HepG2 (cell line): ENCODE results near the gene RPUSD2. TPM values are rescaled to one million over a fixed set of nuclear protein-coding genes. Genes with fewer than 3 reads are reported as not detected.

Source experiments
- CAMTA2 ChIP-seq: sonication (generic); formaldehyde crosslinking; IDR thresholded peaks from 2 replicates; pipeline ENCODE4 v1.4.0; 2020; ENCODE audit warnings: mild to moderate bottlenecking, missing genetic modification reagents, borderline replicate concordance
- GABPB1 ChIP-seq: IDR thresholded peaks from 2 replicates; pipeline ENCODE4 v1.6.1; 2016; ENCODE audit warnings: mild to moderate bottlenecking, missing genetic modification reagents, moderate library complexity, missing compliant biosample characterization
- GATAD1 ChIP-seq: IDR thresholded peaks from 2 replicates; pipeline ENCODE4 v1.6.1; 2016; ENCODE audit warnings: missing genetic modification reagents, missing compliant biosample characterization
- NR3C1 ChIP-seq: sonication (generic); formaldehyde crosslinking; IDR thresholded peaks from 2 replicates; pipeline ENCODE4 v1.4.0; 2020; ENCODE audit warnings: missing genetic modification reagents
- PITX1 ChIP-seq: sonication (generic); formaldehyde crosslinking; IDR thresholded peaks from 2 replicates; pipeline ENCODE4 v1.5.1; 2020; ENCODE audit warnings: mild to moderate bottlenecking, missing genetic modification reagents
- POLR2G ChIP-seq: fragments of 200-400 bp; formaldehyde crosslinking; IDR thresholded peaks from 2 replicates; pipeline ENCODE4 v1.6.1; 2018; ENCODE audit warnings: mild to moderate bottlenecking, low read depth, low read length, moderate library complexity
- REL ChIP-seq: sonication (generic); formaldehyde crosslinking; conservative IDR thresholded peaks from 2 replicates; pipeline ENCODE4 v1.8.0; 2022; ENCODE audit warnings: mild to moderate bottlenecking, missing genetic modification reagents, moderate library complexity
- SMARCE1 ChIP-seq: fragments of 450-650 bp; IDR thresholded peaks from 2 replicates; pipeline ENCODE4 v1.6.1; 2017; ENCODE audit warnings: borderline replicate concordance
- SMYD3 ChIP-seq: sonication (generic); formaldehyde crosslinking; IDR thresholded peaks from 2 replicates; pipeline ENCODE4 v1.8.1; 2023; ENCODE audit warnings: mild to moderate bottlenecking, missing genetic modification reagents
- SP140L ChIP-seq: sonication (generic); formaldehyde crosslinking; IDR thresholded peaks from 2 replicates; pipeline ENCODE4 v1.4.0; 2020; ENCODE audit warnings: missing genetic modification reagents, borderline replicate concordance
- ZNF558 ChIP-seq: sonication (generic); formaldehyde crosslinking; IDR thresholded peaks from 2 replicates; pipeline ENCODE4 v1.9.0; 2022; ENCODE audit warnings: mild to moderate bottlenecking, missing genetic modification reagents, borderline replicate concordance
- ZNF788 ChIP-seq: sonication (generic); formaldehyde crosslinking; IDR thresholded peaks from 2 replicates; pipeline ENCODE4 v1.5.0; 2020; ENCODE audit warnings: mild to moderate bottlenecking, missing genetic modification reagents, borderline replicate concordance
- ZSCAN9 ChIP-seq: IDR thresholded peaks from 2 replicates; pipeline ENCODE4 v1.6.1; 2016; ENCODE audit warnings: borderline replicate concordance
- polyA plus RNA-seq, 8 experiments: library from polyadenylated mRNA; depleted of rRNA in 3 of 8; stranded (reverse) in 7 of 8; unstranded in 1 of 8; fragments of >200 nt; fragmentation: Illumina TruSeq in 4 of 8; extraction: Trizol in 4 of 8; gene quantifications; 2 replicates each; pipeline versions ENCODE4 v1.2.1 to v1.2.3, GENCODE V29; 2011 to 2016; ENCODE audit warnings: low read depth in 4 of 8, missing spikeins in 1 of 8, mixed read lengths in 1 of 8; ENCODE audit not compliant: insufficient read depth in 1 of 8
- total RNA-seq, 5 experiments: library from RNA; depleted of rRNA; stranded (reverse); fragments of >200 nt; fragmentation: Illumina TruSeq; extraction: Trizol; gene quantifications; 2 replicates each; pipeline ENCODE4 v1.2.3, GENCODE V29; 2016; ENCODE audit warnings: low read depth in 1 of 5
- TF ChIP-seq, protein P1 (sequence below): sonication (generic); formaldehyde crosslinking; IDR thresholded peaks from 2 replicates; pipeline ENCODE4 v1.4.0; 2020; ENCODE audit warnings: mild to moderate bottlenecking, low read depth, missing genetic modification reagents
- TF ChIP-seq, protein P2 (sequence below), 2 experiments: sonication (generic) in 1 of 2; formaldehyde crosslinking in 1 of 2; IDR thresholded peaks; 2 replicates each; pipeline versions ENCODE4 v1.5.1 to v1.6.1; 2011 to 2020; ENCODE audit warnings: borderline replicate concordance in 1 of 2, low read depth in 1 of 2, low read length in 1 of 2, mild to moderate bottlenecking in 1 of 2, missing genetic modification reagents in 1 of 2, moderate library complexity in 1 of 2
- TF ChIP-seq, protein P3 (sequence below): sonication (generic); formaldehyde crosslinking; IDR thresholded peaks from one replicate; pipeline ENCODE4 v1.5.1; 2020; ENCODE audit warnings: mild to moderate bottlenecking, missing genetic modification reagents; ENCODE audit errors: not compliant biosample characterization

Gene RPUSD2
- total and polyA plus RNA-seq, 2 of the 13 experiments (the other 11 are each of a cell fraction or from before 2014, with no cell fraction given): 8.6 to 14.5 TPM

DNA sequence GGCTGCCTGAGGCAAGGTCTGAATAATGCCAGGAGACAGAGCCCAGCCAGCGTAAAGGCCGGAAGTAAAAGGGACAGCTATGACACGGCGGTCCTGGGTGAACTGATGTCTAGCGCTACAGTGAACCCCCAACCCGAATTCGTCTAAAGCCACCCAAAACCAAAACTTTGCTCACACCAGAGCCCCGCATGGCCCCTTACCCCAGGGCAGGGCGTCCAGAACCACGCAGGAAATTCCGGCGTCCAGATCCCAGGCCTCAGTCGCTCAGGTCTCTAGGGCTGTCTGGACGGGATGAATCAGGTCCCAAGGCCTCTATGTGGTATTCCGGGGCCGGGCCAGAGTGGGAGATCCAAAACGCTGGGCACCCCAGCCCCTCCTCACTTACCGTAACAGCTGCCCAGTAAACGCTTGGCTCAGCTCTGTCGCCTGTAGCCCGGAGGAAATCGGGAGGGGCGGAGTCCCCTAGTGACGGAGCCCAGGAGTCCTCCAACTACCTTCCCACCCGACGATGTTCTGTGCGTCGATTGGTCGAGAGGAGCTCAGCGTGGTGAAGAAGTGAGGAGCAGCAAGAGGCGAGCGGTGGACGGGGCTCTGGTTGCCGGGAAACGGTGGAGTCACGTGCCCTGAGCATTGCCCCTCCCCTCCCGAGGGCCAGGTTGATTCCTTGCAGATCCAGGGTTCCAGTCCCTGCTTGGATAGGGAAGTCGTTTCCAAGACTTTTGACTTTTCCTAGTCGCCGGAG, 4.3 kb upstream of the RPUSD2 start, which contains the start of gene CCDC32 (continued):
- TF ChIP-seq CAMTA2 (CRISPR knock-in tag): no peak
- TF ChIP-seq REL (CRISPR knock-in tag): no peak
- TF ChIP-seq, protein P1, sequence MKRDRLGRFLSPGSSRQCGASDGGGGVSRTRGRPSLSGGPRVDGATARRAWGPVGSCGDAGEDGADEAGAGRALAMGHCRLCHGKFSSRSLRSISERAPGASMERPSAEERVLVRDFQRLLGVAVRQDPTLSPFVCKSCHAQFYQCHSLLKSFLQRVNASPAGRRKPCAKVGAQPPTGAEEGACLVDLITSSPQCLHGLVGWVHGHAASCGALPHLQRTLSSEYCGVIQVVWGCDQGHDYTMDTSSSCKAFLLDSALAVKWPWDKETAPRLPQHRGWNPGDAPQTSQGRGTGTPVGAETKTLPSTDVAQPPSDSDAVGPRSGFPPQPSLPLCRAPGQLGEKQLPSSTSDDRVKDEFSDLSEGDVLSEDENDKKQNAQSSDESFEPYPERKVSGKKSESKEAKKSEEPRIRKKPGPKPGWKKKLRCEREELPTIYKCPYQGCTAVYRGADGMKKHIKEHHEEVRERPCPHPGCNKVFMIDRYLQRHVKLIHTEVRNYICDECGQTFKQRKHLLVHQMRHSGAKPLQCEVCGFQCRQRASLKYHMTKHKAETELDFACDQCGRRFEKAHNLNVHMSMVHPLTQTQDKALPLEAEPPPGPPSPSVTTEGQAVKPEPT (CRISPR knock-in tag): 0 out of 2 replicates have a peak, but pooled peaks have one; percentile 33
- TF ChIP-seq POLR2G: peak; percentile 84
- TF ChIP-seq ZNF558: peak; percentile 58; the same call in 1 of the 2 replicates
- TF ChIP-seq GABPB1: peak; percentile 64
- TF ChIP-seq, protein P2, sequence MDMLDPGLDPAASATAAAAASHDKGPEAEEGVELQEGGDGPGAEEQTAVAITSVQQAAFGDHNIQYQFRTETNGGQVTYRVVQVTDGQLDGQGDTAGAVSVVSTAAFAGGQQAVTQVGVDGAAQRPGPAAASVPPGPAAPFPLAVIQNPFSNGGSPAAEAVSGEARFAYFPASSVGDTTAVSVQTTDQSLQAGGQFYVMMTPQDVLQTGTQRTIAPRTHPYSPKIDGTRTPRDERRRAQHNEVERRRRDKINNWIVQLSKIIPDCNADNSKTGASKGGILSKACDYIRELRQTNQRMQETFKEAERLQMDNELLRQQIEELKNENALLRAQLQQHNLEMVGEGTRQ (IDR thresholded peaks at IDR 0.05; ENCODE audit: low read depth, low read length): peak; percentile 96
- TF ChIP-seq, protein P2 (CRISPR knock-in tag; IDR thresholded peaks at IDR 0.05; ENCODE audit: borderline replicate concordance): peak; percentile 98; the same call in 1 of the 2 replicates
- TF ChIP-seq ZSCAN9 (CRISPR knock-in tag): no peak
- TF ChIP-seq NR3C1 (CRISPR knock-in tag): no peak
- peak; percentile 77 for TF ChIP-seq GATAD1 (CRISPR knock-in tag)
- no peak for TF ChIP-seq SMARCE1
- peak; percentile 46; the same call in 1 of the 2 replicates for TF ChIP-seq ZNF788 (CRISPR knock-in tag)
- peak; percentile 39; the same call in 1 of the 2 replicates for TF ChIP-seq PITX1 (CRISPR knock-in tag)
- TF ChIP-seq SP140L (CRISPR knock-in tag): no peak
- TF ChIP-seq, protein P3, sequence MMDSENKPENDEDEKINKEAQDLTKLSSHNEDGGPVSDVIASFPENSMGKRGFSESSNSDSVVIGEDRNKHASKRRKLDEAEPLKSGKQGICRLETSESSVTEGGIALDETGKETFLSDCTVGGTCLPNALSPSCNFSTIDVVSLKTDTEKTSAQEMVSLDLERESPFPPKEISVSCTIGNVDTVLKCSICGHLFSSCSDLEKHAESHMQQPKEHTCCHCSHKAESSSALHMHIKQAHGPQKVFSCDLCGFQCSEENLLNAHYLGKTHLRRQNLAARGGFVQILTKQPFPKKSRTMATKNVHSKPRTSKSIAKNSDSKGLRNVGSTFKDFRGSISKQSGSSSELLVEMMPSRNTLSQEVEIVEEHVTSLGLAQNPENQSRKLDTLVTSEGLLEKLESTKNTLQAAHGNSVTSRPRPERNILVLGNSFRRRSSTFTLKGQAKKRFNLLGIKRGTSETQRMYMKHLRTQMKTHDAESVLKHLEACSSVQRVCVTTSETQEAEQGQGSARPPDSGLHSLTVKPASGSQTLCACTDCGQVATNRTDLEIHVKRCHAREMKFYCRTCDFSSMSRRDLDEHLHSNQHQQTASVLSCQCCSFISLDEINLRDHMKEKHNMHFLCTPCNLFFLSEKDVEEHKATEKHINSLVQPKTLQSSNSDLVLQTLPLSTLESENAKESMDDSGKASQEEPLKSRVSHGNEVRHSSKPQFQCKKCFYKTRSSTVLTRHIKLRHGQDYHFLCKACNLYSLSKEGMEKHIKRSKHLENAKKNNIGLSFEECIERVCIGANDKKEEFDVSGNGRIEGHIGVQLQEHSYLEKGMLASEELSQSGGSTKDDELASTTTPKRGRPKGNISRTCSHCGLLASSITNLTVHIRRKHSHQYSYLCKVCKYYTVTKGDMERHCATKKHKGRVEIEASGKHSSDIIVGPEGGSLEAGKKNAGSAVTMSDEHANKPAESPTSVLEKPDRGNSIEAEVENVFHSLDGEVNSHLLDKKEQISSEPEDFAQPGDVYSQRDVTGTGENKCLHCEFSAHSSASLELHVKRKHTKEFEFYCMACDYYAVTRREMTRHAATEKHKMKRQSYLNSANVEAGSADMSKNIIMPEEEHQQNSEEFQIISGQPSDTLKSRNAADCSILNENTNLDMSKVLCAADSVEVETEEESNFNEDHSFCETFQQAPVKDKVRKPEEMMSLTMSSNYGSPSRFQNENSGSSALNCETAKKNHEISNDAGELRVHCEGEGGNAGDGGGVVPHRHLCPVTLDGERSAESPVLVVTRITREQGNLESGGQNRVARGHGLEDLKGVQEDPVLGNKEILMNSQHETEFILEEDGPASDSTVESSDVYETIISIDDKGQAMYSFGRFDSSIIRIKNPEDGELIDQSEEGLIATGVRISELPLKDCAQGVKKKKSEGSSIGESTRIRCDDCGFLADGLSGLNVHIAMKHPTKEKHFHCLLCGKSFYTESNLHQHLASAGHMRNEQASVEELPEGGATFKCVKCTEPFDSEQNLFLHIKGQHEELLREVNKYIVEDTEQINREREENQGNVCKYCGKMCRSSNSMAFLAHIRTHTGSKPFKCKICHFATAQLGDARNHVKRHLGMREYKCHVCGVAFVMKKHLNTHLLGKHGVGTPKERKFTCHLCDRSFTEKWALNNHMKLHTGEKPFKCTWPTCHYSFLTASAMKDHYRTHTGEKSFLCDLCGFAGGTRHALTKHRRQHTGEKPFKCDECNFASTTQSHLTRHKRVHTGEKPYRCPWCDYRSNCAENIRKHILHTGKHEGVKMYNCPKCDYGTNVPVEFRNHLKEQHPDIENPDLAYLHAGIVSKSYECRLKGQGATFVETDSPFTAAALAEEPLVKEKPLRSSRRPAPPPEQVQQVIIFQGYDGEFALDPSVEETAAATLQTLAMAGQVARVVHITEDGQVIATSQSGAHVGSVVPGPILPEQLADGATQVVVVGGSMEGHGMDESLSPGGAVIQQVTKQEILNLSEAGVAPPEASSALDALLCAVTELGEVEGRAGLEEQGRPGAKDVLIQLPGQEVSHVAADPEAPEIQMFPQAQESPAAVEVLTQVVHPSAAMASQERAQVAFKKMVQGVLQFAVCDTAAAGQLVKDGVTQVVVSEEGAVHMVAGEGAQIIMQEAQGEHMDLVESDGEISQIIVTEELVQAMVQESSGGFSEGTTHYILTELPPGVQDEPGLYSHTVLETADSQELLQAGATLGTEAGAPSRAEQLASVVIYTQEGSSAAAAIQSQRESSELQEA (CRISPR knock-in tag): no peak
- TF ChIP-seq SMYD3 (CRISPR knock-in tag): no peak
